A673 (cell line): Measurements from ENCODE around the gene MIAT.
A peak's percentile ranks its signal among the peaks of the same experiment; 100 is the strongest.

Experiments
- CTCF ChIP-seq: fragments of 300-800, 200-600 bp; sonication (generic); conservative IDR thresholded peaks from 2 replicates; pipeline ENCODE4 v1.5.1; 2017; ENCODE audit warnings: low read depth, mild to moderate bottlenecking, antibody characterized with exemption, low read length, moderate library complexity, mixed read lengths
- EZH2 ChIP-seq: fragments of 200-600 bp; sonication (generic); IDR thresholded peaks from 2 replicates; pipeline ENCODE4 v1.6.1; 2017; ENCODE audit warnings: borderline replicate concordance, low read depth, mild to moderate bottlenecking, mixed read lengths, antibody characterized with exemption, low read length; ENCODE audit not compliant: poor library complexity, severe bottlenecking

GRCh38 chr22:26669060-26669481, 11.7 kb downstream of the MIAT start:
- TF ChIP-seq CTCF (peak; percentile 43), EZH2 (no peak)
